Endothelial cell of umbilical vein (primary cell): Measurements from ENCODE around the gene YIPF3. TPM values are rescaled to one million over a fixed set of nuclear protein-coding genes. Genes with fewer than 3 reads are reported as not detected.

ENCODE experiments used
- BruUV-seq: library from RNA; stranded (reverse); fragments of 400-500 nt; replicated peaks from 2 replicates; lab custom pipeline; 2021; lab: Mats Ljungman, UMichigan
- CTCF ChIA-PET: fragments of 300-600, 350-600 bp; sonication (Branson Sonifier 250); formaldehyde crosslinking; loops from one replicate; lab custom pipeline; 2021; ENCODE audit warnings: antibody characterized with exemption, inconsistent platforms; lab: Charles Lee
- POLR2A ChIA-PET: fragments of 300-600, 350-600 bp; sonication (Branson Sonifier 250); formaldehyde crosslinking; loops from one replicate; lab custom pipeline; 2021; ENCODE audit warnings: antibody characterized with exemption, inconsistent platforms; lab: Charles Lee
- DNase-seq: peaks from one replicate; pipeline ENCODE4 v3.0.0-alpha.2; 2011; ENCODE audit warnings: low read depth, low spot score
- FAIRE-seq: peaks from 2 replicates; lab custom pipeline; 2011; peaks lifted over from hg19 to GRCh38; lab: Jason Lieb, UNC
- H2AFZ ChIP-seq: 2 replicates; pipeline ENCODE4 v1.6.0; 2012; ENCODE audit warnings: low read depth, low read length, control low read depth, inconsistent platforms
- H3K27ac ChIP-seq: 2 replicates; pipeline ENCODE4 v1.5.1; 2011; ENCODE audit warnings: low read depth, mild to moderate bottlenecking, control low read depth, low read length, moderate library complexity; ENCODE audit not compliant: insufficient read depth
- H3K27me3 ChIP-seq, 2 experiments: 2 replicates each; pipeline versions ENCODE4 v1.6.0 to v1.6.1; 2011; ENCODE audit warnings: low read length in 2 of 2, mixed read lengths in 1 of 2; ENCODE audit not compliant: control insufficient read depth in 2 of 2, insufficient read depth in 2 of 2
- H3K36me3 ChIP-seq, 2 experiments: 2 replicates in 1 of 2; 3 replicates in 1 of 2; pipeline ENCODE4 v1.5.1; 2011; ENCODE audit warnings: low read length in 2 of 2, mild to moderate bottlenecking in 1 of 2, moderate library complexity in 1 of 2; ENCODE audit not compliant: control insufficient read depth in 2 of 2, insufficient read depth in 2 of 2; ENCODE audit errors: extremely low read depth in 1 of 2
- H3K4me1 ChIP-seq: 3 replicates; pipeline ENCODE4 v1.5.1; 2011; ENCODE audit warnings: mild to moderate bottlenecking, low read length; ENCODE audit not compliant: control insufficient read depth, insufficient read depth; ENCODE audit errors: extremely low read depth
- H3K4me2 ChIP-seq: 2 replicates; pipeline ENCODE4 v1.6.1; 2011; ENCODE audit warnings: low read length, control low read depth, mixed read lengths; ENCODE audit not compliant: insufficient read depth
- H3K4me3 ChIP-seq, 3 experiments: fragments of 200-600 bp in 1 of 3; sonication (generic), shearing (Covaris generic) in 1 of 3; replicated peaks in 1 of 3; 2 replicates each; pipeline ENCODE4 v1.5.1; 2011 to 2016; ENCODE audit warnings: control low read depth in 3 of 3, low read length in 3 of 3, mild to moderate bottlenecking in 2 of 3, inconsistent platforms in 1 of 3, low read depth in 1 of 3, moderate library complexity in 1 of 3; ENCODE audit not compliant: insufficient read depth in 1 of 3
- H3K79me2 ChIP-seq: 2 replicates; pipeline ENCODE4 v1.6.0; 2012; ENCODE audit warnings: low read length, inconsistent platforms; ENCODE audit not compliant: control insufficient read depth, insufficient read depth
- H3K9ac ChIP-seq: replicated peaks from 2 replicates; pipeline ENCODE3; 2011; ENCODE audit warnings: low read length, control low read depth; ENCODE audit not compliant: insufficient read depth; ENCODE audit errors: extremely low read depth
- H3K9me1 ChIP-seq: replicated peaks from 3 replicates; pipeline ENCODE4 v1.6.0; 2011; ENCODE audit warnings: mild to moderate bottlenecking, low read length; ENCODE audit not compliant: control insufficient read depth, insufficient read depth; ENCODE audit errors: extremely low read depth
- H3K9me3 ChIP-seq: replicated peaks from 2 replicates; pipeline ENCODE4 v1.5.1; 2012; ENCODE audit warnings: low read length, inconsistent platforms; ENCODE audit not compliant: control insufficient read depth, insufficient read depth
- H4K20me1 ChIP-seq: replicated peaks from 2 replicates; pipeline ENCODE3; 2011; ENCODE audit warnings: mild to moderate bottlenecking, low read length; ENCODE audit not compliant: control insufficient read depth, insufficient read depth; ENCODE audit errors: extremely low read depth
- CTCF ChIP-seq, 2 donors: IDR thresholded peaks; 1 replicate in 1 of 2; 2 replicates in 1 of 2; pipeline ENCODE4 v1.5.1; 2011; ENCODE audit warnings: low read length in 2 of 2, mild to moderate bottlenecking in 2 of 2, moderate library complexity in 2 of 2, control low read depth in 1 of 2, inconsistent platforms in 1 of 2, low read depth in 1 of 2; ENCODE audit not compliant: insufficient read depth in 1 of 2; ENCODE audit errors: extremely low read depth in 1 of 2
- EZH2 ChIP-seq: IDR thresholded peaks from 2 replicates; pipeline ENCODE4 v1.6.1; 2012; ENCODE audit warnings: borderline replicate concordance, low read depth, mild to moderate bottlenecking, moderate library complexity, low read length, inconsistent platforms; ENCODE audit not compliant: severe bottlenecking
- FOS ChIP-seq: IDR thresholded peaks from 2 replicates; pipeline ENCODE4 v1.6.1; 2011; ENCODE audit warnings: mild to moderate bottlenecking, low read length, moderate library complexity, borderline replicate concordance; ENCODE audit not compliant: insufficient read depth
- GATA2 ChIP-seq: IDR thresholded peaks from 2 replicates; pipeline ENCODE4 v1.7.0; 2011; ENCODE audit warnings: low read depth, mild to moderate bottlenecking, moderate library complexity, mixed read lengths, low read length; ENCODE audit not compliant: insufficient read length, insufficient read depth
- JUN ChIP-seq: IDR thresholded peaks from 2 replicates; pipeline ENCODE4 v1.6.1; 2011; ENCODE audit warnings: borderline replicate concordance, low read depth; ENCODE audit not compliant: insufficient read length, insufficient read depth
- MAX ChIP-seq: IDR thresholded peaks from 2 replicates; pipeline ENCODE4 v1.6.1; 2011; ENCODE audit not compliant: insufficient read depth, insufficient read length
- MYC ChIP-seq: IDR thresholded peaks from one replicate; pipeline ENCODE4 v1.6.1; 2011; ENCODE audit warnings: mild to moderate bottlenecking, low read depth, low read length
- POLR2A ChIP-seq: IDR thresholded peaks from 2 replicates; pipeline ENCODE4 v1.6.1; 2012; ENCODE audit warnings: low read depth, mild to moderate bottlenecking, control low read depth, low read length
- POLR2AphosphoS5 ChIP-seq: IDR thresholded peaks from 2 replicates; pipeline ENCODE4 v1.6.1; 2012; ENCODE audit warnings: low read depth, mild to moderate bottlenecking, control low read depth, low read length, moderate library complexity; ENCODE audit not compliant: insufficient read depth
- dilution Hi-C: fragments of 300-500 bp; cut with MboI; formaldehyde crosslinking; loops from one replicate; pipeline ENCODE4 v1.15.0; 2019; ENCODE audit warnings: low sequenced_read_pairs; ENCODE audit not compliant: extremely low pct_ligation_motif_present
- intact Hi-C: fragments of 100-400 bp; cut with micrococcal nuclease; formaldehyde crosslinking; loops from one replicate; pipeline ENCODE4 v1.10.0; 2022
- polyA plus RNA-seq, 4 experiments: library from polyadenylated mRNA; depleted of rRNA in 3 of 4; stranded (reverse) in 3 of 4; unstranded in 1 of 4; fragments of >200 nt; gene quantifications; 2 replicates each; pipeline versions ENCODE4 v1.2.1 to v1.2.3, GENCODE V29; 2011 to 2012; ENCODE audit warnings: missing spikeins in 1 of 4
- total RNA-seq: library from RNA; stranded (reverse); gene quantifications from 2 replicates; pipeline ENCODE4 v1.2.3, GENCODE V29; 2021

The YIPF3 gene
- total and polyA plus RNA-seq, 2 donors (not counting 3 experiments of a cell fraction or from before 2014, with no cell fraction given), result 119 to 470 TPM

DNA sequence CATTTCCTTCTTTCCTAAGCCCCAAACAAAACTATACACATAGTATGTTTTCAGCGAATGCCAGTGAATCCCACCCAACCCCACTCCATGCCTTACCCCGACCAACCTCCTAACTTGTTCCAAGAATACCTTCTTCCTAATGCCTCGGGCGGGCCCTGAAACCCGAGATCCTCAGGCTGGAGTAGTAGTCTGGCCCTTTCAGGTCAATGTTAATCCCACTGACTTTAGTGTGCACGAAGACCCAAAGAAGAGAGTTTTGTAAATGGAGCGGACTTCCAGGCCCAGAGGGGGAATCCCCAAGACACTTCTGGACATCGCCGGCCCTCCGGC is 394 bp downstream of the YIPF3 start:
- TSS peak; percentile 60 for BruUV-seq
- H3K9ac ChIP-seq, result peak overlapping the region; percentile 87
- POLR2A ChIA-PET, result interaction anchor here (0.5 to 0.9 kb wide), 2 partner anchors 39 to 59 kb away, joined by 3 to 4 read pairs; partner anchors contain the start of genes POLH, TJAP1 and XPO5
- H3K79me2 ChIP-seq, result peaks cover 44% of the 10 kb centered on the region
- CTCF ChIA-PET, result interaction anchor here (0.6 to 1.8 kb wide), 5 partner anchors 9 to 62 kb away, joined by 3 to 9 read pairs (median 3); no protein-coding TSS in a partner anchor
- intact Hi-C loops, result loop anchor here (2.0 kb wide), 1 partner anchor 58 kb away; no protein-coding TSS in a partner anchor
- DNase-seq (no peak), FAIRE-seq (peak; percentile 54)
- no peaks in the 10 kb centered on the region for H3K9me1 ChIP-seq
- dilution Hi-C loops, result no loop called here
- peaks cover 17% of the 10 kb centered on the region for H3K4me1 ChIP-seq
- H3K9me3 ChIP-seq, result no peaks in the 10 kb centered on the region
- TF ChIP-seq POLR2AphosphoS5 (no peak), CTCF (IDR thresholded peaks at IDR 0.05; ENCODE audit: extremely low read depth in 1 of 2, insufficient read depth in 1 of 2, low read depth in 1 of 2, low read length in 2 of 2) (no peak), MYC (no peak), MAX (no peak), EZH2 (no peak), FOS (no peak), GATA2 (no peak), POLR2A (no peak), JUN (no peak)
- no peaks in the 10 kb centered on the region for H4K20me1 ChIP-seq
- peak overlapping the region; percentile 3 for H2AFZ ChIP-seq
- H3K4me2 ChIP-seq, result peak overlapping the region; percentile 47
- peak overlapping the region; percentile 66 for H3K27ac ChIP-seq
- H3K36me3 ChIP-seq, result peaks cover 6 to 46% of the 10 kb centered on the region in 2 experiments
- no peaks in the 10 kb centered on the region for H3K27me3 ChIP-seq
- peak overlapping the region; percentile 81 to 94 (median 87) for H3K4me3 ChIP-seq
